HepG2 (cell line): ENCODE results near the gene RNF17. TPM values are rescaled to one million over a fixed set of nuclear protein-coding genes. Genes with fewer than 3 reads are reported as not detected.

Experiments
- ARNTL ChIP-seq: sonication (generic); formaldehyde crosslinking; IDR thresholded peaks from 2 replicates; pipeline ENCODE4 v1.4.0; 2020; ENCODE audit warnings: mild to moderate bottlenecking, missing genetic modification reagents
- CREB1 ChIP-seq, 2 experiments: fragments of 450-650 bp in 1 of 2; IDR thresholded peaks; 2 replicates each; pipeline ENCODE4 v1.6.1; 2016 to 2017; ENCODE audit warnings: control low read depth in 1 of 2, mild to moderate bottlenecking in 1 of 2, missing compliant biosample characterization in 1 of 2, missing genetic modification characterization in 1 of 2
- HOMEZ ChIP-seq: IDR thresholded peaks from 2 replicates; pipeline ENCODE4 v1.6.1; 2016; ENCODE audit warnings: low read depth
- IRF2 ChIP-seq: IDR thresholded peaks from 2 replicates; pipeline ENCODE4 v1.6.1; 2018; ENCODE audit warnings: missing genetic modification reagents, missing compliant biosample characterization
- MBD4 ChIP-seq: IDR thresholded peaks from 2 replicates; pipeline ENCODE4 v1.6.1; 2012; ENCODE audit warnings: low read length, inconsistent platforms, borderline replicate concordance
- NCOR1 ChIP-seq: fragments of 200-600 bp; sonication (generic); IDR thresholded peaks from 2 replicates; pipeline ENCODE4 v1.7.0; 2017; ENCODE audit warnings: antibody characterized with exemption, low read length, borderline replicate concordance
- NFYB ChIP-seq: sonication (generic); formaldehyde crosslinking; IDR thresholded peaks from 2 replicates; pipeline ENCODE4 v1.4.0; 2020; ENCODE audit warnings: missing genetic modification reagents
- PHF20 ChIP-seq: sonication (generic); formaldehyde crosslinking; IDR thresholded peaks from 2 replicates; pipeline ENCODE4 v1.5.0; 2020; ENCODE audit warnings: mild to moderate bottlenecking, missing genetic modification reagents
- PITX1 ChIP-seq: sonication (generic); formaldehyde crosslinking; IDR thresholded peaks from 2 replicates; pipeline ENCODE4 v1.5.1; 2020; ENCODE audit warnings: mild to moderate bottlenecking, missing genetic modification reagents
- RBM39 ChIP-seq: fragments of 200-400 bp; formaldehyde crosslinking; IDR thresholded peaks from one replicate; pipeline ENCODE4 v1.6.1; 2018; ENCODE audit warnings: antibody characterized with exemption, mild to moderate bottlenecking, low read depth, low read length; ENCODE audit not compliant: poor library complexity, severe bottlenecking
- SP2 ChIP-seq: sonication (generic); formaldehyde crosslinking; IDR thresholded peaks from 2 replicates; pipeline ENCODE4 v1.5.1; 2020; ENCODE audit warnings: mild to moderate bottlenecking, missing genetic modification reagents
- SRSF1 ChIP-seq: fragments of 200-400 bp; formaldehyde crosslinking; optimal IDR thresholded peaks from 2 replicates; pipeline ENCODE3; 2017; ENCODE audit warnings: mild to moderate bottlenecking, low read depth, low read length, moderate library complexity
- TERF1 ChIP-seq: sonication (generic); formaldehyde crosslinking; IDR thresholded peaks from 2 replicates; pipeline ENCODE4 v1.8.0; 2022; ENCODE audit warnings: mild to moderate bottlenecking, missing genetic modification reagents, moderate library complexity
- ZBTB46 ChIP-seq: sonication (generic); formaldehyde crosslinking; IDR thresholded peaks from 2 replicates; pipeline ENCODE4 v1.4.0; 2020; ENCODE audit warnings: mild to moderate bottlenecking, missing genetic modification reagents, borderline replicate concordance
- ZNF121 ChIP-seq: sonication (generic); formaldehyde crosslinking; IDR thresholded peaks from 2 replicates; pipeline ENCODE4 v1.5.0; 2020; ENCODE audit warnings: mild to moderate bottlenecking, missing genetic modification reagents
- ZNF335 ChIP-seq: sonication (generic); formaldehyde crosslinking; IDR thresholded peaks from 2 replicates; pipeline ENCODE4 v1.4.0; 2020; ENCODE audit warnings: missing genetic modification reagents
- ZNF616 ChIP-seq: sonication (generic); formaldehyde crosslinking; IDR thresholded peaks from 2 replicates; pipeline ENCODE4 v1.5.0; 2020; ENCODE audit warnings: low read depth, mild to moderate bottlenecking, missing genetic modification reagents
- ZNF724P ChIP-seq: sonication (generic); formaldehyde crosslinking; IDR thresholded peaks from 2 replicates; pipeline ENCODE4 v1.8.0; 2022; ENCODE audit warnings: missing genetic modification reagents, borderline replicate concordance
- ZNF780A ChIP-seq: sonication (generic); formaldehyde crosslinking; IDR thresholded peaks from 2 replicates; pipeline ENCODE4 v1.8.0; 2022; ENCODE audit warnings: mild to moderate bottlenecking, missing genetic modification reagents, moderate library complexity
- polyA plus RNA-seq, 8 experiments: library from polyadenylated mRNA; depleted of rRNA in 3 of 8; stranded (reverse) in 7 of 8; unstranded in 1 of 8; fragments of >200 nt; fragmentation: Illumina TruSeq in 4 of 8; extraction: Trizol in 4 of 8; gene quantifications; 2 replicates each; pipeline versions ENCODE4 v1.2.1 to v1.2.3, GENCODE V29; 2011 to 2016; ENCODE audit warnings: low read depth in 4 of 8, missing spikeins in 1 of 8, mixed read lengths in 1 of 8; ENCODE audit not compliant: insufficient read depth in 1 of 8
- total RNA-seq, 5 experiments: library from RNA; depleted of rRNA; stranded (reverse); fragments of >200 nt; fragmentation: Illumina TruSeq; extraction: Trizol; gene quantifications; 2 replicates each; pipeline ENCODE4 v1.2.3, GENCODE V29; 2016; ENCODE audit warnings: low read depth in 1 of 5
- TF ChIP-seq, protein P1 (sequence below): sonication (generic); formaldehyde crosslinking; IDR thresholded peaks from 2 replicates; pipeline ENCODE4 v1.4.0; 2020; ENCODE audit warnings: missing genetic modification reagents

RNF17 gene
- total and polyA plus RNA-seq, 2 of the 13 experiments (the other 11 are each of a cell fraction or from before 2014, with no cell fraction given): not detected

DNA sequence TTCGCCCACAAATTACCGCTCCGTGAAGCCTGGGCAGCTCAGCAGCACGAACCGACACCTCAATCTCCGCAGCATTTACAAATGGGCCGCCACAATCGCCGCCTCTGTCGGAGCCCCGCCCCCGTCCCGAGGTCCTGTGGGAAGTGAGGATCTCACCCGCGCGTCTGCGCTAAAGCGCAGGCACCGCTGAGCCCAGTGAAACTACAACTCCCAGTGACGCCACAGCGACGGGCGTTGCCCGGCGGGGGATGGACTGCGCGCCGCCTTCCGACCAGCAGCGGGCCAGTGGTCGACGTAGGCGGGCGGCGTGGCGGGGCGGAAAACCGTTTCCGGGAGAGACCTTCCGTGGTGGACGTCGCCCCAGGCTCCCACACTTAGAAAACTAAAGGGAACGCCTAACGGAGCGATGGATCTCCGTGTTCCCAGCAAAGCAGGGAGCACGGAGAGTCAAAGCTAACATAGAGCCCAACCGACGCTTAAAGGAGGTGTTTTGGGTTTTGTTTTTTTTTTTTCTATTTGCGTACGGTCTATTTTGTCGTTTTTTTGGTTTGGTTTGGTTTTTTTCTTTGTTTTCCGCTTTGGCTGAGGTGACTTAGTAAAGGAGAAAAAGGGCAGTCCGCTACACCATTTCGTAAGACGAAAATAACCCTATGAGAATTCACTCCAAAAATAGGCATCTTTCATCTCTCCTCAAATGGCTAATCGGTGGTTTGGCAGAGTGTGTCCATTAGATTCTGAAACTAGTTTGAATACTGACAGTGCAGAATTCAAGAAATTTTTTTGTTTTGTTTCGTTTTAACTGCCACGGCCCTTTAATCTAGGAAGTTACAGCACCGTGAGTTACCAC is 159.0 kb downstream of the RNF17 start (continued):
- TF ChIP-seq, protein P1, sequence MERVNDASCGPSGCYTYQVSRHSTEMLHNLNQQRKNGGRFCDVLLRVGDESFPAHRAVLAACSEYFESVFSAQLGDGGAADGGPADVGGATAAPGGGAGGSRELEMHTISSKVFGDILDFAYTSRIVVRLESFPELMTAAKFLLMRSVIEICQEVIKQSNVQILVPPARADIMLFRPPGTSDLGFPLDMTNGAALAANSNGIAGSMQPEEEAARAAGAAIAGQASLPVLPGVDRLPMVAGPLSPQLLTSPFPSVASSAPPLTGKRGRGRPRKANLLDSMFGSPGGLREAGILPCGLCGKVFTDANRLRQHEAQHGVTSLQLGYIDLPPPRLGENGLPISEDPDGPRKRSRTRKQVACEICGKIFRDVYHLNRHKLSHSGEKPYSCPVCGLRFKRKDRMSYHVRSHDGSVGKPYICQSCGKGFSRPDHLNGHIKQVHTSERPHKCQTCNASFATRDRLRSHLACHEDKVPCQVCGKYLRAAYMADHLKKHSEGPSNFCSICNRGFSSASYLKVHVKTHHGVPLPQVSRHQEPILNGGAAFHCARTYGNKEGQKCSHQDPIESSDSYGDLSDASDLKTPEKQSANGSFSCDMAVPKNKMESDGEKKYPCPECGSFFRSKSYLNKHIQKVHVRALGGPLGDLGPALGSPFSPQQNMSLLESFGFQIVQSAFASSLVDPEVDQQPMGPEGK (CRISPR knock-in tag): peak; percentile 50
- TF ChIP-seq HOMEZ (CRISPR knock-in tag): 0 out of 2 replicates have a peak, but pooled peaks have one; percentile 26
- peak; percentile 86 for TF ChIP-seq CREB1 (IDR thresholded peaks at IDR 0.05)
- peak; percentile 93 for TF ChIP-seq CREB1 (CRISPR knock-in tag; IDR thresholded peaks at IDR 0.05)
- TF ChIP-seq RBM39: peak; percentile 82
- TF ChIP-seq IRF2: peak; percentile 47; the same call in 1 of the 2 replicates
- TF ChIP-seq PHF20: peak; percentile 80
- peak; percentile 45 for TF ChIP-seq SRSF1
- 0 out of 2 replicates have a peak, but pooled peaks have one; percentile 16 for TF ChIP-seq ZNF724P (CRISPR knock-in tag)
- no peak for TF ChIP-seq TERF1
- TF ChIP-seq ZNF780A (CRISPR knock-in tag): no peak
- peak; percentile 70; the same call in 1 of the 2 replicates for TF ChIP-seq PITX1 (CRISPR knock-in tag)
- 0 out of 2 replicates have a peak, but pooled peaks have one; percentile 19 for TF ChIP-seq ZNF335 (CRISPR knock-in tag)
- no peak for TF ChIP-seq ZBTB46 (CRISPR knock-in tag)
- peak; percentile 79 for TF ChIP-seq NFYB (CRISPR knock-in tag)
- TF ChIP-seq NCOR1: peak; percentile 47; the same call in 1 of the 2 replicates
- 0 out of 2 replicates have a peak, but pooled peaks have one; percentile 42 for TF ChIP-seq ZNF616 (CRISPR knock-in tag)
- TF ChIP-seq ZNF121 (CRISPR knock-in tag): no peak
- TF ChIP-seq ARNTL: no peak
- peak; percentile 70 for TF ChIP-seq SP2
- TF ChIP-seq MBD4: no peak
